HUES48 (cell line): ENCODE measurements around the gene NFKBIE.

Source experiments
- H3K27ac ChIP-seq: one replicate; pipeline ENCODE4 v1.7.0; 2013; ENCODE audit warnings: low read depth, low read length, inconsistent platforms
- H3K27me3 ChIP-seq: 2 replicates; pipeline ENCODE4 v1.6.1; 2013; ENCODE audit warnings: mild to moderate bottlenecking, low read length; ENCODE audit not compliant: control insufficient read depth, insufficient read depth
- H3K36me3 ChIP-seq: 2 replicates; pipeline ENCODE4 v1.6.1; 2013; ENCODE audit warnings: low read length; ENCODE audit not compliant: control insufficient read depth, insufficient read depth
- H3K4me1 ChIP-seq: 2 replicates; pipeline ENCODE4 v1.6.1; 2013; ENCODE audit warnings: mild to moderate bottlenecking, low read length; ENCODE audit not compliant: control insufficient read depth, insufficient read depth
- H3K4me3 ChIP-seq: 2 replicates; pipeline ENCODE4 v1.5.1; 2013; ENCODE audit warnings: mild to moderate bottlenecking, low read depth, low read length
- H3K9ac ChIP-seq: 2 replicates; pipeline ENCODE4 v1.6.1; 2013; ENCODE audit warnings: mild to moderate bottlenecking, low read depth, low read length, moderate library complexity
- H3K9me3 ChIP-seq: 2 replicates; pipeline ENCODE4 v1.6.1; 2013; ENCODE audit warnings: low read length; ENCODE audit not compliant: control insufficient read depth, insufficient read depth

NFKBIE gene

DNA sequence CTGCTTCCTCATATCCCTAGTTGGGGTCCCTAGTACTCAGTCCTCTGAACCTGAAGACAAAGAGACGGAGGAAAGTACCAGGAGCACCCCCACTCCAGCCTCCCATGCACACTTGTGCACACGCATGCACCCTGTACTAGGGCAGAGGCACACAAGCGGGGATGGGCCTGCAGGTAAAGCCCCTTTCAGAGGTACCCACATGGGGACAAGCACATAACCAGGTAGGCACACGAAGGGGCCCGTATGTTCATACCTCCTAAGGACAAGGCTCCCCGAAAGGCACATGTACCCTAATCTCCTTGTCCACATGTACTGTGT, 6.0 kb upstream of the NFKBIE start:
- no peaks in the 10 kb centered on the region for H3K36me3 ChIP-seq
- no peaks in the 10 kb centered on the region for H3K9me3 ChIP-seq
- no peak overlapping the region for H3K9ac ChIP-seq
- H3K4me3 ChIP-seq: peak overlapping the region; percentile 52
- H3K27me3 ChIP-seq: peaks cover 42% of the 10 kb centered on the region
- H3K27ac ChIP-seq: no peak overlapping the region
- peaks cover 25% of the 10 kb centered on the region for H3K4me1 ChIP-seq

DNA sequence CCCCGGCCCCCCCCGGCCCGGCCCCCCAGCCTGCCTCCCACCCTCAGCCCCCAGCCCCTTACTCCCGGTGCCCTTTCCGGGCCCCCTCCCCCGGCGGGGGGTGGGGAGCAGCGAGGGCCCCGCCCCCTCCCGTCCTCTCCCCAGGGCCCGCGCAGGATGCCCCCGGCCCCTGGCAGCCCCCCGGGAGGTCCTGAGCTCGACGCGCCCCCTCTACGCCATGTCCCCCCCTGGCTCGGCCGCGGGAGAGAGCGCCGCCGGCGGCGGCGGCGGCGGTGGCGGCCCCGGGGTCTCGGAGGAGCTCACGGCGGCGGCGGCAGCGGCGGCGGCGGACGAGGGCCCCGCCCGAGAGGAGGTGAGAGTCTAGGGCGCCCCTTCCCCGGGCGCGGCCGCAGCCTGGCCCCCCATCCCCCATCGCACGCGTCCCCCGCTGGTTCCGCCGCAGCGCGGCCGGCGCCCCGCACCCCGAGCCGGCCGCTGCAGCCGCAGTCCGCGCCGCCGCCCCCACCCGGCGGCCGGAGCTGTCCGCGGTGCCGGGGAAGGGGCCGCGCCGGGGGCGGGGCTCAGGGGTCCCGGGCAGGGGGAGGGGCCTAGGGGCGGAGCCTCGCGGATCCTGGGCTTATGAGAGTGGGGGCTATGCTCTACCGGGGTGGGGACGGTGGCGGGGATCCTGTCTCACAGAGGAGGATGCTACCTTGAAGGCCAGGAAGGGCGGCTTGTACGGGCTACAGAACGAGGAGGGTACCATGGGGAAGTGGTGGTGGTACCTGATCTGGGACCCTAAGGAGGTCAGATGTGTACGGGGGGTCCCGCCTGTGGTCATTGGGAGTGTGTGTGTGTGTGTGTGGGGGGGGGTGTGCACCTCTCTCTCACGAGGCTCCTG, 5.4 kb upstream of the NFKBIE start:
- peaks cover 36% of the 10 kb centered on the region for H3K27me3 ChIP-seq
- H3K4me1 ChIP-seq: peaks cover 24% of the 10 kb centered on the region
- H3K36me3 ChIP-seq: no peaks in the 10 kb centered on the region
- H3K4me3 ChIP-seq: peak overlapping the region; percentile 52
- no peaks in the 10 kb centered on the region for H3K9me3 ChIP-seq
- H3K27ac ChIP-seq: no peak overlapping the region
- no peak overlapping the region for H3K9ac ChIP-seq

DNA sequence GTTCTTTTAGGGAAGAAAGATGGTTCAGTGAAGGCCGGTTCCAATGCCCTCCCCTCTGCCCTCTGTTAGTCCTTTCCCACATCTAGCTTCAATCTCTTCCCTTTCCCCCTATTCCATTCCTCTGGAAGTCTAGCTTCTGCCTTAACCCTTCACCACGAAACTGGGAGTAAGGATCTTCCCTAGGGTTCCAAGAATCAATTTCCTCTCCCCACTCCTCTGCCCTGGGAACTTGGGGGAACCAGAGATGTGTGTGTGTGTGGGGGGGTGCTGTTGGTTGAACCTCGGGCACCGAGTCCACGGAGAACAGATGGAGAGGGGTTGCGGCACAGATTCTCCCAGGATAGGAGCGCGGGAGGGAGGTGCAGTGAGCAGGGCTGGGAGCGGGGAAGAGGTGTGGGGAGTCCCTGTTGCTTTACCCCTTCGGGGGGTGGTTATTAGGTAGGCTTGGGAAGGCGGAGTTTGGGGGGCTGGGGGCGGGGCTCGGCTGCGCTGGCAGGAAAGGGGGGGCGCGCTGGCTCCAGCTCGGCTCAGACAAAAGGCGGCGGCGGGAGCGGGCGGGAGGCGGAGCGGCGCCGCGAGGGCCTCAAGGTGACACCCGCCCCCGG, 4.7 kb upstream of the NFKBIE start, which contains the start of gene TMEM151B:
Gene TMEM151B (plus strand): TSS at position 530 of the 605 bp plus-strand sequence. CDS start 293 bp downstream, outside the sequence.
- Histone ChIP-seq H3K27me3 (peaks cover 28% of the 10 kb centered on the region), H3K27ac (no peak within 1 kb of the TSS), H3K4me1 (peaks cover 20% of the 10 kb centered on the region), H3K9me3 (no peaks in the 10 kb centered on the region), H3K9ac (no peak within 1 kb of the TSS), H3K4me3 (peak within 1 kb of the TSS; percentile 52), H3K36me3 (no peaks in the 10 kb centered on the region)

DNA sequence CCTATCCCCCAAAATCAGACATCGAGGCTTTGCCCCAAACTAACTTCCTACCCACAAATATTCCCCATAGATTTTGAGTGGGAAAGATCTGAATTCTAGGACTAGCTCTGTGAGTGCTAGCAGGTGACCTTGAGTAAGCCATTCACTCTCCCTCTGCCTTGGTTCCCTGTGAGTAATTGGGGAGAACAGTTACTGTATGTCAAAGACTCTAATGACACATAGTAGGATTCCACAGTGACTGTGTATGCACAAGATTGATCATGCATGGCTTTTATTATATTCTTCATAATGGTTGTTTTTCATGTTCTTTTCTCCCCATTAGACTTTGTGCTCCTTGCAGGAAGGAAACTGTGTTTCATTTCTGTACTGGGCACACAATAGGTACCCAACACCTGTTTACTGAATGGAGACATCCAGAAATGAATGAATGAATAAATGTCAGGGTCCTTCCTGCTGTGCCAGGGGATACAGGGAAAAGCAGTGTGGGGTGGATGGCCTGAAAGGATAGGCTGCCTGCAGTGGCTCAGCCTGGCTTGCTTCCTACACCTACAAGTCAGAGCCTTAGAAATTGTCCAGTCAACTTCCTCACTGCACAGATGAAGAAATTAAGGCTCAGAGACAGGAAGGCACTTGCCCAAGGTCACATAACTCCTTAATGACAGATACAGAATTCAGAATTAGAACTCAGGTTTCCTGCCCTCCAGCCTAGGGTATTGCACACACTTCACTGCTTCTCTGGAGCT, 4.0 kb upstream of the NFKBIE start:
- Histone ChIP-seq H3K4me3 (no peak overlapping the region), H3K9me3 (no peaks in the 10 kb centered on the region), H3K27me3 (peaks cover 27% of the 10 kb centered on the region), H3K27ac (no peak overlapping the region), H3K4me1 (peaks cover 23% of the 10 kb centered on the region), H3K9ac (no peak overlapping the region), H3K36me3 (no peaks in the 10 kb centered on the region)

DNA sequence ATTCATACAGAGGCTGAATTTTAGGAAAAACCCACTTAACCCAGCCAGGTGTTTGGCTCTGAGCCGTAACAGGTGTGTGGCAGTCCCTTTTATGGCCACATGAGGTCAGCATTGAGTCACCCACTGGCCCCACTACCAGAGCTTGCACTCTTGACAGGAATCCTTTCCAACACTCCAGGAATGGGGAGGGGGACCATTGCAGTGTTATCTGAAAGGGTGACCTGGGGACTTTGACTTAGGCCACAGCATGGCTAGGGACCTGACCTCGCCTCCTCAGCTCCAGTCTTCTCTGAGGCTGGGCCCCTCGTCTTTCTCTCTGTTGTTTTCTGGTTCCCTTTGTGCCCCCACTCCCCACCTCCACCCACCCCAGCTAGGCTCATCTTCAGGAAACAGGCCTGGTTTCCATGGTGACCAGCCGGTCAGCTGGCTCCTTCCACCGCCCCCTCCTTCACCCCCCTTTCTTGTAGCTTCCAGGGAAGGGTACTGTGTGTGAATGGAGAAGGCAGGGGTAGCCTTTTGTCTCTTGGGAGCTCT, 2.8 kb upstream of the NFKBIE start:
- no peaks in the 10 kb centered on the region for H3K9me3 ChIP-seq
- peaks cover 35% of the 10 kb centered on the region for H3K4me1 ChIP-seq
- H3K27ac ChIP-seq: no peak overlapping the region
- no peaks in the 10 kb centered on the region for H3K36me3 ChIP-seq
- H3K9ac ChIP-seq: no peak overlapping the region
- peaks cover 22% of the 10 kb centered on the region for H3K27me3 ChIP-seq
- no peak overlapping the region for H3K4me3 ChIP-seq

DNA sequence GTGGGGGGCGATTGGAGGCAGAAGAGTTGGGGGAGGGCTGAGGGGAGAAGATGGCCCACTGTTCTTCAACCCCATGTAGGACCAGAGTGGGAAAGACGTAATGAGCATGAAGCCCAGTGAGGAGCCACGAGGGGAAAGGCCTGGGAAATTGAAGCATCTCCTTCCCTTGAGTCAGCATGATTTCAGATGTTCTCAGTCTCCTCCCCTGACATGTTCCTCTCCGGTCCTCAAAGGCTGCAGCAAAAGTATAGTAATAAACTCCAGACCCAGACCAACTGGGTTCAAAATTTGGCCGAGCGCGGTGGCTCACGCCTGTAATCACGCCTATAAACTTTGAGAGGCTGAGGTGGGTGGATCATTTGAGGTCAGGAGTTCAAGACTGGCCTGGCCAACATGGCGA, 1.9 kb upstream of the NFKBIE start:
- Histone ChIP-seq H3K27ac (no peak overlapping the region), H3K9ac (no peak overlapping the region), H3K4me1 (peaks cover 36% of the 10 kb centered on the region), H3K36me3 (no peaks in the 10 kb centered on the region), H3K4me3 (no peak overlapping the region), H3K9me3 (no peaks in the 10 kb centered on the region), H3K27me3 (peaks cover 22% of the 10 kb centered on the region)

DNA sequence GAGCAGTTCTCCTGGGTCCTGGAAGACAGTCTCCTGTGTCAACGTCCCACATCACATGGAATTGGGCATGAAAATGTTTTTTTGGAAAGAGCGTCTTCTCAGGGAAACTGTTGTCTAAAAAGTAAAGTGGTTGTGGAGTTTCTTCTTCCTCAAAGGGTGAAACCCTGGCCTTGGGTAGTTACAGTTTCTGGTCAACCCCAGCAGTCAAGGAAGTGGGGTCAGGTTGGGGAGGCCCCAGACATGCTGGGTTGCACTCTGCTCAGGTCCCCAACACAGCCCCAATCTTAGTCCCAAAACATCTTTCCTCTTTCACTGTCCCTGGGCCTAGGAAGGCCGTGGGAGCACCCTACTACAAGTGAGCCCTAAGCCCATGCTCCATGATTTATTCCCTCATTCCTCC, 996 bp upstream of the NFKBIE start:
- no peaks in the 10 kb centered on the region for H3K9me3 ChIP-seq
- H3K27me3 ChIP-seq: peaks cover 22% of the 10 kb centered on the region
- peaks cover 29% of the 10 kb centered on the region for H3K4me1 ChIP-seq
- no peak overlapping the region for H3K9ac ChIP-seq
- H3K27ac ChIP-seq: no peak overlapping the region
- H3K36me3 ChIP-seq: no peaks in the 10 kb centered on the region
- no peak overlapping the region for H3K4me3 ChIP-seq

DNA sequence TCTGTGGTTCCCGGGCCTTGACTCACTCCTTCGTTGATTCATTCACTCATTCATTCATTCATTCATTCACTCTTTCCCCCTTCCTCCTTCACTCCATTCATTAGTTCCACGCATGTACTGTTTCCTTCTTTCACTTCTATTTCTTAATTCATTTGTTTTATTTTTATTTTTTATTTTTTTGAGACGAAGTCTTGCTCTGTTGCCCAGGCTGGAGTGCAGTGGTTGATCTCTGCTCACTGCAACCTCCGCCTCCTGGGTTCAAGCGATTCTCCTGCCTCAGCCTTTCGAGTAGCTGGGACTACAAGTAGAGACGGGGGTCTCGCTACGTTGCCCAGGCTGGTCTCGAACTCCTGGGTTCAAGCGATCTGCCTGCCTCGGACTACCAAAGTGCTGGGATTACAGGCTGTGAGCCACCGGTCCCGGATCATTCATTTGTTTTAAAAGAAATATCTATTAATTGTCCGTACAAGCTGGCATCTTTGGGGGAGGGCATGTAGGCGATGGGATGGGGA, 427 bp upstream of the NFKBIE start:
- peaks cover 22% of the 10 kb centered on the region for H3K27me3 ChIP-seq
- H3K27ac ChIP-seq: no peak overlapping the region
- no peaks in the 10 kb centered on the region for H3K9me3 ChIP-seq
- no peaks in the 10 kb centered on the region for H3K36me3 ChIP-seq
- H3K4me1 ChIP-seq: peaks cover 26% of the 10 kb centered on the region
- no peak overlapping the region; the same call in 1 of the 2 replicates for H3K4me3 ChIP-seq
- H3K9ac ChIP-seq: no peak overlapping the region

DNA sequence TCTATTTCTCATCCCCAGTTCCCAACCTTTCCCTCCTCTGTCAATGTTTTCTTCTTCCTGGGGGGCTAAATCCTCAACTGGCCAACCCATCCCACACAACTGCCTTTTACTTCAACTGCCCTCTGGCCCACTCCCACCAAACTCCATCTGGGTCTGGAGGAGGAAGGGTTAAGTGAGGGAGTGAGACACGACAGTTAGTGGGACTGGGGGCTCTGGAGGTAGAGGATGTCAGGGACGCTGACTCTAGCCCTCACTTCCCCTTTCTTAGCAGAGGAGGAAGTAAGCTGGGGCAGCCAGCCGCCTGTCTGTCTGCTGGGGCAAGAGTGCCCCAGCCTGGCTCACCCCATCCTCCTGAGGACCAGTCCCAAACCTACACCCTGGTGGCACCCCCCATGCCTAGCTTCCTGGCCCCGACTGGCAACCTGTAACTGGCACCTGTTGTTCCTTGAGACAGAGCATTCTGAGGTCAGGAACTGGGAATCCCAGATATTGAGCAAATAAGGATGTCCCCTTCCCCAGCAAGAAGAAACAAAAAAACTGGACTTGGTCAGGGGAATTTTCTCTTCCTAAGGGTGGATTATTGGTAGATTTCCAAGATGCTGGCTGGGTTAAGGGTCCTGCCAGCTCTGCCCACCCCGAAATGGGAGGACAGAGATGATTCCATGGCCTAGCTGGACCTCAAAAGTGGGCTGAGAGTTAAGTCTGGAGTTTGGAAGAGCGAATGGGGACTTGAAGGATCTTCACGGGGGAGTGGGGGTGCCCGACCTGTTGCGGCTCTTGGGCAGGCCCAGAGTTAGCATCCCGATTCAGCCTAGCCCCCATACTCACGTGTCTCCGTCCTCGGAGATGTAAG, 971 bp downstream of the NFKBIE start:
- H3K27ac ChIP-seq: no peak overlapping the region
- H3K36me3 ChIP-seq: peaks cover 11% of the 10 kb centered on the region; the same call in 1 of the 2 replicates
- peak overlapping the region; percentile 86 for H3K4me3 ChIP-seq
- no peaks in the 10 kb centered on the region for H3K9me3 ChIP-seq
- peaks cover 26% of the 10 kb centered on the region for H3K4me1 ChIP-seq
- peak overlapping the region; percentile 41; the same call in 1 of the 2 replicates for H3K9ac ChIP-seq
- H3K27me3 ChIP-seq: peaks cover 14% of the 10 kb centered on the region
